H1 (cell line): ENCODE data around the gene SP5. TPM values are rescaled to one million over a fixed set of nuclear protein-coding genes. Genes with fewer than 3 reads are reported as not detected.

Source experiments
- CTCF ChIA-PET: fragments of 300-600 bp; sonication (Branson Sonifier 250); formaldehyde crosslinking; loops from one replicate; lab custom pipeline; 2021; ENCODE audit not compliant: partially characterized antibody; lab: Charles Lee
- POLR2A ChIA-PET: fragments of 300-600 bp; sonication (Branson Sonifier 250); formaldehyde crosslinking; loops from one replicate; lab custom pipeline; 2021; ENCODE audit warnings: inconsistent platforms; ENCODE audit not compliant: partially characterized antibody; lab: Charles Lee
- DNase-seq, 2 experiments: peaks; one replicate each; pipeline versions ENCODE4 v3.0.0 to v3.0.0-alpha.2; 2010 to 2022; ENCODE audit warnings: low spot score in 2 of 2, low read depth in 1 of 2, mixed read lengths in 1 of 2
- FAIRE-seq: peaks from 2 replicates; lab custom pipeline; 2011; peaks lifted over from hg19 to GRCh38; lab: Jason Lieb, UNC
- H2AFZ ChIP-seq: 2 replicates; pipeline ENCODE4 v1.8.1; 2012; ENCODE audit warnings: low read length, inconsistent platforms
- H2AK5ac ChIP-seq: 2 replicates; pipeline ENCODE4 v1.6.1; 2013; ENCODE audit warnings: low read depth, low read length
- H2BK120ac ChIP-seq: replicated peaks from 2 replicates; pipeline ENCODE3; 2013; ENCODE audit warnings: low read depth, low read length, inconsistent platforms
- H2BK12ac ChIP-seq: 2 replicates; pipeline ENCODE4 v1.6.1; 2013; ENCODE audit warnings: low read depth, low read length
- H2BK15ac ChIP-seq: 2 replicates; pipeline ENCODE4 v1.6.1; 2013; ENCODE audit warnings: low read length
- H2BK20ac ChIP-seq: 2 replicates; pipeline ENCODE4 v1.6.1; 2013; ENCODE audit warnings: low read length
- H2BK5ac ChIP-seq: 2 replicates; pipeline ENCODE4 v1.6.1; 2013; ENCODE audit warnings: low read depth, low read length
- H3K14ac ChIP-seq: 2 replicates; pipeline ENCODE4 v1.6.1; 2013; ENCODE audit warnings: inconsistent platforms; ENCODE audit not compliant: insufficient read length
- H3K18ac ChIP-seq: 2 replicates; pipeline ENCODE4 v1.6.1; 2013; ENCODE audit warnings: low read length; ENCODE audit errors: extremely low read depth
- H3K23ac ChIP-seq: 2 replicates; pipeline ENCODE4 v1.6.1; 2013; ENCODE audit warnings: inconsistent platforms; ENCODE audit not compliant: insufficient read length
- H3K23me2 ChIP-seq: 2 replicates; pipeline ENCODE4 v1.6.1; 2013; ENCODE audit warnings: low read depth, low read length
- H3K27ac ChIP-seq: 2 replicates; pipeline ENCODE4 v1.6.1; 2011; ENCODE audit warnings: low read depth, low read length, inconsistent platforms
- H3K27me3 ChIP-seq, 4 experiments: replicated peaks in 1 of 4; 1 replicate in 1 of 4; 2 replicates in 3 of 4; pipeline versions ENCODE4 v1.6.1 to v1.8.1; 2011 to 2013; ENCODE audit warnings: low read length in 3 of 4, mild to moderate bottlenecking in 3 of 4, inconsistent platforms in 2 of 4, mixed read lengths in 2 of 4, moderate library complexity in 1 of 4; ENCODE audit not compliant: control insufficient read depth in 3 of 4, insufficient read depth in 3 of 4; ENCODE audit errors: extremely low read depth in 1 of 4
- H3K36me3 ChIP-seq, 4 experiments: 2 replicates each; pipeline versions ENCODE4 v1.6.1 to v1.8.1; 2011 to 2013; ENCODE audit warnings: mild to moderate bottlenecking in 4 of 4, low read length in 3 of 4, moderate library complexity in 2 of 4, control low read depth in 1 of 4, inconsistent platforms in 1 of 4; ENCODE audit not compliant: insufficient read depth in 4 of 4, control insufficient read depth in 2 of 4
- H3K4ac ChIP-seq: replicated peaks from 2 replicates; pipeline ENCODE3; 2013; ENCODE audit warnings: low read length, low read depth, mixed read lengths, inconsistent platforms; ENCODE audit not compliant: insufficient read length
- H3K4me1 ChIP-seq, 4 experiments: replicated peaks in 1 of 4; 1 replicate in 1 of 4; 2 replicates in 3 of 4; pipeline versions ENCODE4 v1.6.1 to v1.8.1; 2011 to 2013; ENCODE audit warnings: low read length in 3 of 4, inconsistent platforms in 2 of 4, mixed read lengths in 1 of 4; ENCODE audit not compliant: insufficient read depth in 4 of 4, control insufficient read depth in 3 of 4
- H3K4me2 ChIP-seq, 2 experiments: 2 replicates each; pipeline versions ENCODE4 v1.6.1 to v1.8.1; 2011 to 2013; ENCODE audit warnings: low read depth in 2 of 2, low read length in 2 of 2, control low read depth in 1 of 2, inconsistent platforms in 1 of 2, mild to moderate bottlenecking in 1 of 2; ENCODE audit not compliant: insufficient read depth in 1 of 2
- H3K4me3 ChIP-seq, 4 experiments: fragments of 200-600, 300-600 bp in 1 of 4; sonication (generic), shearing (Covaris generic), sonication (Bioruptor Twin) in 1 of 4; 2 replicates each; pipeline versions ENCODE4 v1.5.1 to v1.8.1; 2011 to 2016; ENCODE audit warnings: low read length in 4 of 4, low read depth in 3 of 4, control low read depth in 2 of 4, inconsistent platforms in 2 of 4, mild to moderate bottlenecking in 2 of 4, mixed read lengths in 1 of 4, moderate library complexity in 1 of 4; ENCODE audit not compliant: insufficient read depth in 2 of 4; ENCODE audit errors: extremely low read depth in 1 of 4
- H3K56ac ChIP-seq: replicated peaks from 2 replicates; pipeline ENCODE3; 2013; ENCODE audit warnings: low read depth, mild to moderate bottlenecking, mixed read lengths, low read length, inconsistent platforms; ENCODE audit not compliant: insufficient read length
- H3K79me1 ChIP-seq: 2 replicates; pipeline ENCODE4 v1.6.1; 2013; ENCODE audit warnings: low read depth, low read length, control low read depth
- H3K79me2 ChIP-seq, 2 experiments: 2 replicates each; pipeline versions ENCODE4 v1.6.1 to v1.8.1; 2012 to 2013; ENCODE audit warnings: low read length in 2 of 2, mild to moderate bottlenecking in 2 of 2, inconsistent platforms in 1 of 2; ENCODE audit not compliant: insufficient read depth in 2 of 2, control insufficient read depth in 1 of 2
- H3K9ac ChIP-seq, 4 experiments: replicated peaks in 1 of 4; 1 replicate in 1 of 4; 2 replicates in 3 of 4; pipeline versions ENCODE4 v1.6.1 to v1.8.1; 2011 to 2013; ENCODE audit warnings: low read depth in 3 of 4, low read length in 3 of 4, control low read depth in 2 of 4, mild to moderate bottlenecking in 2 of 4, moderate library complexity in 2 of 4, inconsistent platforms in 1 of 4; ENCODE audit errors: extremely low read depth in 1 of 4
- H3K9me3 ChIP-seq, 2 experiments: 2 replicates each; pipeline versions ENCODE4 v1.6.1 to v1.8.1; 2012 to 2013; ENCODE audit warnings: mild to moderate bottlenecking in 2 of 2, moderate library complexity in 2 of 2, control low read depth in 1 of 2, inconsistent platforms in 1 of 2, low read depth in 1 of 2, low read length in 1 of 2, mixed read lengths in 1 of 2; ENCODE audit not compliant: insufficient read depth in 2 of 2
- H4K20me1 ChIP-seq, 2 experiments: replicated peaks in 1 of 2; 2 replicates each; pipeline versions ENCODE3 to v1.8.1; 2011 to 2013; ENCODE audit warnings: inconsistent platforms in 2 of 2, low read length in 2 of 2, mild to moderate bottlenecking in 1 of 2; ENCODE audit not compliant: insufficient read depth in 2 of 2, control insufficient read depth in 1 of 2
- H4K5ac ChIP-seq: 2 replicates; pipeline ENCODE4 v1.6.1; 2013; ENCODE audit warnings: low read length, low read depth, mixed read lengths, inconsistent platforms; ENCODE audit not compliant: insufficient read length
- H4K8ac ChIP-seq: 2 replicates; pipeline ENCODE4 v1.8.0; 2013; ENCODE audit warnings: mild to moderate bottlenecking, moderate library complexity, low read length, inconsistent platforms; ENCODE audit not compliant: insufficient read depth; ENCODE audit errors: extremely low read depth
- H4K91ac ChIP-seq: replicated peaks from 2 replicates; pipeline ENCODE3; 2013; ENCODE audit warnings: low read length, mixed read lengths, inconsistent platforms; ENCODE audit not compliant: insufficient read length
- BACH1 ChIP-seq: IDR thresholded peaks from 2 replicates; pipeline ENCODE4 v1.6.1; 2012; ENCODE audit warnings: low read length, improper control_type of control experiment
- EP300 ChIP-seq, 2 experiments: IDR thresholded peaks; 1 replicate in 1 of 2; 2 replicates in 1 of 2; pipeline ENCODE4 v1.6.1; 2011 to 2012; ENCODE audit warnings: low read depth in 2 of 2, low read length in 2 of 2, mild to moderate bottlenecking in 2 of 2, borderline replicate concordance in 1 of 2, inconsistent platforms in 1 of 2, moderate library complexity in 1 of 2
- HDAC6 ChIP-seq: IDR thresholded peaks from one replicate; pipeline ENCODE4 v1.7.1; 2012; ENCODE audit warnings: low read depth, mild to moderate bottlenecking, inconsistent platforms, low read length, moderate library complexity
- KDM1A ChIP-seq: fragments of 200-600, 300-600 bp; sonication (generic); IDR thresholded peaks from 2 replicates; pipeline ENCODE4 v1.7.1; 2016; ENCODE audit warnings: mild to moderate bottlenecking, low read length, borderline replicate concordance
- PHF8 ChIP-seq: fragments of 200-600 bp; sonication (generic); conservative IDR thresholded peaks from 2 replicates; pipeline ENCODE4 v1.7.1; 2012; ENCODE audit warnings: low read depth, mild to moderate bottlenecking, inconsistent platforms, low read length, moderate library complexity
- RNF2 ChIP-seq: fragments of 200-900, 300-1000 bp; sonication (generic); IDR thresholded peaks from 2 replicates; pipeline ENCODE4 v1.7.1; 2016; ENCODE audit warnings: borderline replicate concordance, low read depth, mild to moderate bottlenecking, antibody characterized with exemption, low read length; ENCODE audit not compliant: poor library complexity, severe bottlenecking; ENCODE audit errors: missing control alignments
- SIX5 ChIP-seq: IDR thresholded peaks from 2 replicates; pipeline ENCODE4 v1.6.1; 2011; ENCODE audit warnings: mild to moderate bottlenecking, low read depth, low read length
- SP1 ChIP-seq: IDR thresholded peaks from 2 replicates; pipeline ENCODE4 v1.6.1; 2011; ENCODE audit warnings: low read depth, low read length
- SP2 ChIP-seq: IDR thresholded peaks from 2 replicates; pipeline ENCODE4 v1.6.1; 2012; ENCODE audit warnings: mild to moderate bottlenecking, low read length, inconsistent platforms
- SRF ChIP-seq: IDR thresholded peaks from 2 replicates; pipeline ENCODE4 v1.6.1; 2011; ENCODE audit warnings: mild to moderate bottlenecking, low read depth, low read length, moderate library complexity
- TAF7 ChIP-seq: optimal IDR thresholded peaks from 2 replicates; pipeline ENCODE3; 2011; ENCODE audit warnings: low read depth, mild to moderate bottlenecking, inconsistent platforms, low read length, moderate library complexity, borderline replicate concordance
- WGBS, 2 experiments: shearing (Covaris generic) in 1 of 2; methylation state at CpG; one replicate each; pipeline versions ENCODE4 v1.1.6 to v1.1.7; 2013 to 2015; ENCODE audit warnings: low lambda C conversion rate in 2 of 2, mixed read lengths in 2 of 2, inconsistent platforms in 1 of 2, low coverage in 1 of 2, missing lambda C conversion rate in 1 of 2; ENCODE audit not compliant: insufficient replicate concordance in 2 of 2, insufficient coverage in 1 of 2, insufficient read length in 1 of 2; ENCODE audit errors: extremely low coverage in 1 of 2, missing lambda C conversion rate in 1 of 2; 5-methylcytosine and 5-hydroxymethylcytosine counted together
- polyA plus RNA-seq, 7 experiments: library from polyadenylated mRNA; depleted of rRNA in 3 of 7; stranded (reverse) in 5 of 7; unstranded in 2 of 7; fragments of >200 nt in 5 of 7; fragments of 200-250 nt in 2 of 7; gene quantifications; 1 replicate in 5 of 7; 2 replicates in 1 of 7; 4 replicates in 1 of 7; pipeline versions ENCODE4 v1.2.1 to v1.2.3, GENCODE V29; 2011 to 2013; ENCODE audit warnings: missing spikeins in 2 of 7, mixed read lengths in 2 of 7
- total RNA-seq: library from RNA; stranded (reverse); fragmentation: NEBNext Ultra II Directional; extraction: Animal tissue kit (Norgen Biotek cat#: 25700); gene quantifications from 2 replicates; pipeline ENCODE4 v1.2.1, GENCODE V29; 2021
- TF ChIP-seq, protein P1 (sequence below): IDR thresholded peaks from 2 replicates; pipeline ENCODE4 v1.6.1; 2011; ENCODE audit warnings: low read depth, mild to moderate bottlenecking, low read length; ENCODE audit not compliant: insufficient read depth
- TF ChIP-seq, protein P2 (sequence below): IDR thresholded peaks from 2 replicates; pipeline ENCODE4 v1.6.1; 2012; ENCODE audit warnings: inconsistent platforms

The SP5 gene
- total and polyA plus RNA-seq, 2 of the 8 experiments (the other 6 are each of a cell fraction or from before 2014, with no cell fraction given) = 0.17 TPM; not detected in 1

DNA sequence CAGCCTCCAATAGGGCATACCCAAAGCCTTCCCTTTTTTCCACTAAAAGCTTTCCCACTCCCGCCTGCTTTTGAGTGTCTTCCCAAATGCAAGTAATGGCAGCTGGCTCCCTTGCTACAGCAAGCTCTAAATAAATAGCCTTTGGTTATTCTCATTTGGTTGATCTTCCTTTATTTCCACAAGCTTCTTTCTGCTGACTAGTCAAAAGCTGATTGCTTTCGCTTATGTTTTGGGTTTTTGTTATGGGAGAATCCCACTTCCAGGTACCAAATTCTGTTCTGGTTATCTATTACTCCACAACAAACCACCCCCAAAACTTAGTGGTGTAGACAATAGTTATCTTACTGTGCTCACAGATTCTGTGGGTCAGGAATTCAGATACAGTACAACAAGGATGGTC, 22.3 kb downstream of the SP5 start:
- Histone ChIP-seq H3K23ac (no peak overlapping the region), H2BK12ac (no peak overlapping the region)
- CTCF ChIA-PET = interaction anchor here (1.4 to 2.3 kb wide), 2 partner anchors 15 to 75 kb away, joined by 3 to 6 read pairs; no protein-coding TSS in a partner anchor

More for the DNA sequence above, 22.3 kb downstream of the SP5 start:
- H3K4me2 ChIP-seq = no peak overlapping the region
- no peak overlapping the region for H3K18ac ChIP-seq
- no peak overlapping the region for H4K8ac ChIP-seq
- no peak for DNase-seq
- no peak overlapping the region for H2BK15ac ChIP-seq
- H3K23me2 ChIP-seq = no peaks in the 10 kb centered on the region; the same call in 1 of the 2 replicates
- no peak overlapping the region for H3K4me3 ChIP-seq
- no peaks in the 10 kb centered on the region for H4K20me1 ChIP-seq
- H3K27ac ChIP-seq = no peak overlapping the region
- H3K79me1 ChIP-seq = no peaks in the 10 kb centered on the region
- no peak overlapping the region for H3K9ac ChIP-seq
- no peak overlapping the region for H2AFZ ChIP-seq
- H4K5ac ChIP-seq = no peak overlapping the region
- H3K27me3 ChIP-seq = no peaks in the 10 kb centered on the region
- no peak overlapping the region for H3K56ac ChIP-seq
- 87% methylated on average over 2 of the region's 2 CpGs; no CpG with 5 or more reads in 1 of the 2 experiments for WGBS, 2 experiments
- H3K79me2 ChIP-seq = no peaks in the 10 kb centered on the region
- no peaks in the 10 kb centered on the region for H3K36me3 ChIP-seq
- H4K91ac ChIP-seq = no peak overlapping the region
- no peaks in the 10 kb centered on the region for H3K4me1 ChIP-seq
- no peak overlapping the region for H2BK5ac ChIP-seq
- FAIRE-seq = no peak
- H2BK120ac ChIP-seq = no peak overlapping the region
- TF ChIP-seq SRF (no peak), RNF2 (no peak), EP300 (IDR thresholded peaks at IDR 0.05; ENCODE audit: borderline replicate concordance in 1 of 2, low read depth in 2 of 2, low read length in 2 of 2) (no peak), TAF7 (no peak), SP2 (no peak), PHF8 (no peak), SIX5 (no peak), SP1 (no peak), HDAC6 (no peak), BACH1 (no peak), KDM1A (no peak)
- TF ChIP-seq, protein P1, sequence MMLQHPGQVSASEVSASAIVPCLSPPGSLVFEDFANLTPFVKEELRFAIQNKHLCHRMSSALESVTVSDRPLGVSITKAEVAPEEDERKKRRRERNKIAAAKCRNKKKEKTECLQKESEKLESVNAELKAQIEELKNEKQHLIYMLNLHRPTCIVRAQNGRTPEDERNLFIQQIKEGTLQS = no peak
- TF ChIP-seq, protein P2, sequence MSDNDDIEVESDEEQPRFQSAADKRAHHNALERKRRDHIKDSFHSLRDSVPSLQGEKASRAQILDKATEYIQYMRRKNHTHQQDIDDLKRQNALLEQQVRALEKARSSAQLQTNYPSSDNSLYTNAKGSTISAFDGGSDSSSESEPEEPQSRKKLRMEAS = no peak
- POLR2A ChIA-PET = no interaction called here
- H2BK20ac ChIP-seq = no peak overlapping the region
- no peak overlapping the region for H2AK5ac ChIP-seq
- no peaks in the 10 kb centered on the region for H3K9me3 ChIP-seq
- no peak overlapping the region for H3K14ac ChIP-seq
- H3K4ac ChIP-seq = no peak overlapping the region
